Tibial artery (tissue), 4 donors: ENCODE results near the gene RELA.
"Not testable (repeated sequence)": the region's sequence is repeated elsewhere in the genome, so short reads cannot be mapped to it uniquely, and the experiment has no call there.

ENCODE experiments used
- DNase-seq, 2 donors: peaks; one replicate each; pipeline ENCODE4 v3.0.0-alpha.2; 2019
- H3K27ac ChIP-seq, 2 donors: fragments of 200-600 bp; sonication (generic) in 1 of 2; 1 replicate in 1 of 2; 2 replicates in 1 of 2; pipeline ENCODE4 v1.5.1; 2018 to 2019; ENCODE audit warnings: mild to moderate bottlenecking in 1 of 2
- H3K27me3 ChIP-seq, 2 donors: fragments of 200-600 bp; sonication (generic) in 1 of 2; one replicate each; pipeline versions ENCODE4 v1.5.1 to v1.6.0; 2016 to 2019
- H3K36me3 ChIP-seq, 3 donors: fragments of 200-600 bp; sonication (generic) in 2 of 3; one replicate each; pipeline ENCODE4 v1.5.1; 2016 to 2019; ENCODE audit warnings: mild to moderate bottlenecking in 2 of 3
- H3K4me1 ChIP-seq, 4 donors: fragments of 200-600 bp; sonication (generic) in 2 of 4; 1 replicate in 3 of 4; 2 replicates in 1 of 4; pipeline ENCODE4 v1.5.1; 2016 to 2019
- H3K4me3 ChIP-seq, 2 donors: fragments of 200-600 bp; sonication (generic) in 1 of 2; 1 replicate in 1 of 2; 2 replicates in 1 of 2; pipeline ENCODE4 v1.5.1; 2018 to 2019; ENCODE audit warnings: mild to moderate bottlenecking in 2 of 2
- H3K9me3 ChIP-seq, 3 donors: fragments of 200-600 bp; sonication (generic) in 1 of 3; one replicate each; pipeline ENCODE4 v1.5.1; 2016 to 2019
- intact Hi-C: fragments of 100-400 bp; cut with DNase I; formaldehyde crosslinking; loops from one replicate; pipeline ENCODE4 v1.15.0; 2023; ENCODE audit warnings: low total_unique reads
- TF ChIP-seq, protein P1 (sequence below), 2 experiments: fragments of 200-600 bp in 1 of 2; fragments of 450-650 bp in 1 of 2; IDR thresholded peaks; one replicate each; pipeline ENCODE4 v1.5.1; 2017 to 2019; ENCODE audit warnings: antibody characterized with exemption in 2 of 2, mild to moderate bottlenecking in 1 of 2, moderate library complexity in 1 of 2

RELA gene

DNA sequence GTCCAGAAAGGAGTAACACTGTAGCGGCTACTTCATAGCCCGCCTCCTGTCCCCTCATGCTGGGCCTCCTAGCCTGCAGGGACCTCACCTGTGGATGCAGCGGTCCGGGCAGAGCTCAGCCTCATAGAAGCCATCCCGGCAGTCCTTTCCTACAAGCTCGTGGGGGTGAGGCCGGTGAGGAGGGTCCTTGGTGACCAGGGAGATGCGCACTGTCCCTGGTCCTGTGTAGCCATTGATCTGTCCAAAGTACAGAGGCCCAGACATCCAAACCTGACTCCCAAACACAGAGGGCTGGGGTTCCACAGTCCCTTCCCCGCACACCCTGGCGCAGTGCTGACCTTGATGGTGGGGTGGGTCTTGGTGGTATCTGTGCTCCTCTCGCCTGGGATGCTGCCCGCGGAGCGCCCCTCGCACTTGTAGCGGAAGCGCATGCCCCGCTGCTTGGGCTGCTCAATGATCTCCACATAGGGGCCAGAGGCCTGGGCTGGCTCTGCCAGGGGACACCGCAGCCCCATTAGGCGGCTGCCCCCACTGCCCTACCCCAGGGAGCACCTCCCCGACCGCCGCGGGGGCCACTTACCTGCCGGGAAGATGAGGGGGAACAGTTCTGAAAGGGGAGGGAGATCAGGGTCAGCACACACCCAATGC is 993 bp downstream of the RELA start:
- Histone ChIP-seq H3K4me1 (peaks cover 0 to 44% (median 35%) of the 10 kb centered on the region in 4 donors), H3K27ac (peak overlapping the region; percentile 95 to 97), H3K9me3 (no peaks in the 10 kb centered on the region), H3K4me3 (peak overlapping the region; percentile 67 to 74), H3K27me3 (no peaks in the 10 kb centered on the region), H3K36me3 (peaks cover 46 to 52% (median 52%) of the 10 kb centered on the region in 3 donors)
- TF ChIP-seq, protein P1, sequence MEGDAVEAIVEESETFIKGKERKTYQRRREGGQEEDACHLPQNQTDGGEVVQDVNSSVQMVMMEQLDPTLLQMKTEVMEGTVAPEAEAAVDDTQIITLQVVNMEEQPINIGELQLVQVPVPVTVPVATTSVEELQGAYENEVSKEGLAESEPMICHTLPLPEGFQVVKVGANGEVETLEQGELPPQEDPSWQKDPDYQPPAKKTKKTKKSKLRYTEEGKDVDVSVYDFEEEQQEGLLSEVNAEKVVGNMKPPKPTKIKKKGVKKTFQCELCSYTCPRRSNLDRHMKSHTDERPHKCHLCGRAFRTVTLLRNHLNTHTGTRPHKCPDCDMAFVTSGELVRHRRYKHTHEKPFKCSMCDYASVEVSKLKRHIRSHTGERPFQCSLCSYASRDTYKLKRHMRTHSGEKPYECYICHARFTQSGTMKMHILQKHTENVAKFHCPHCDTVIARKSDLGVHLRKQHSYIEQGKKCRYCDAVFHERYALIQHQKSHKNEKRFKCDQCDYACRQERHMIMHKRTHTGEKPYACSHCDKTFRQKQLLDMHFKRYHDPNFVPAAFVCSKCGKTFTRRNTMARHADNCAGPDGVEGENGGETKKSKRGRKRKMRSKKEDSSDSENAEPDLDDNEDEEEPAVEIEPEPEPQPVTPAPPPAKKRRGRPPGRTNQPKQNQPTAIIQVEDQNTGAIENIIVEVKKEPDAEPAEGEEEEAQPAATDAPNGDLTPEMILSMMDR (IDR thresholded peaks at IDR 0.05): no peak
- intact Hi-C loops: loop anchor here (5.0 kb wide), 1 partner anchor 44 kb away; the partner anchor contains the start of gene PCNX3
- no peak for DNase-seq

DNA sequence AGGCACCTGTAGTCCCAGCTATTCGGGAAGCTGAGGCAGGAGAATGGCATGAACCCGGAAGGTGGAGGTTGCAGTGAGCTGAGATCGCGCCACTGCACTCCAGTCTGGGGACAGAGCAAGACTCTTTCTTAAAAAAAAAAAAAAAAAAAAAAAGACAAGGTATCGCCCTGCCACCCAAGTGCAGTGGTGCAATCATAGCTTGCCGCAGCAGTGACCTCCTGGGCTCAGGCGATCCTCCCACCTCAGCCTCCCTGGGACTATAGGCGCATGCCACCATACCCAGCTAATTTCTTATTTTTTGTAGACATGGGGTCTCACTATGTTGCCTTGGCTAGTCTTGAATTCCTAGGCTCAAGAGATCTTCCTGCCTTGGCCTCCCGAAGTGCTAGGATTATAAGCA is 1.8 kb downstream of the RELA start:
- H3K27me3 ChIP-seq, DNase-seq, H3K9me3 ChIP-seq: not testable (repeated sequence)
- intact Hi-C loops: loop anchor here (5.0 kb wide), 1 partner anchor 44 kb away; the partner anchor contains the start of gene PCNX3
- Histone ChIP-seq H3K4me3 (peak overlapping the region in 1 of 2 donors; percentile 67), H3K27ac (peak overlapping the region; percentile 95 to 97), H3K36me3 (peaks cover 54 to 61% (median 60%) of the 10 kb centered on the region in 3 donors), H3K4me1 (peaks cover 0 to 44% (median 35%) of the 10 kb centered on the region in 4 donors)

DNA sequence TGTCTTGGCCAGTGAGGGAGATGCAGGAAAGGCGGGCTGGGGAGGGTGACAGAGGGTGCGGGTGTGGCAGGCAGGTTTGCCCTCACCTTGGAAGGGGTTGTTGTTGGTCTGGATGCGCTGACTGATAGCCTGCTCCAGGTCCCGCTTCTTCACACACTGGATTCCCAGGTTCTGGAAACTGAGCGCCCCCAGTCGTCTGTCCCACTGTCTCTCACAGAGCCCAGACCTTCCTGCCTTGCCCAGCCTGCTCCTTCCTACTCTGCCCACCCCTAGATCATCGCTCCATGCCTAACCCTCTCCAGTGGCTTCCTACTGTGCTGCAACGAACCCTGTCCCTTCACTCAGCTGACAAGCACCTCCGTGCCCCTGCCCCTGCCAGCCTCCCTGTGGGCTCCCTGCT is 2.7 kb downstream of the RELA start:
- H3K27me3 ChIP-seq: no peaks in the 10 kb centered on the region
- peaks cover 63 to 69% (median 68%) of the 10 kb centered on the region in 3 donors for H3K36me3 ChIP-seq
- no peaks in the 10 kb centered on the region for H3K9me3 ChIP-seq
- H3K4me1 ChIP-seq: peaks cover 0 to 44% (median 35%) of the 10 kb centered on the region in 4 donors
- no peak for DNase-seq
- TF ChIP-seq, protein P1 (IDR thresholded peaks at IDR 0.05): no peak
- no peak overlapping the region for H3K4me3 ChIP-seq
- H3K27ac ChIP-seq: peak overlapping the region; percentile 16 to 31
- intact Hi-C loops: loop anchor here (5.0 kb wide), 1 partner anchor 43 kb away; the partner anchor contains the start of gene PCNX3

DNA sequence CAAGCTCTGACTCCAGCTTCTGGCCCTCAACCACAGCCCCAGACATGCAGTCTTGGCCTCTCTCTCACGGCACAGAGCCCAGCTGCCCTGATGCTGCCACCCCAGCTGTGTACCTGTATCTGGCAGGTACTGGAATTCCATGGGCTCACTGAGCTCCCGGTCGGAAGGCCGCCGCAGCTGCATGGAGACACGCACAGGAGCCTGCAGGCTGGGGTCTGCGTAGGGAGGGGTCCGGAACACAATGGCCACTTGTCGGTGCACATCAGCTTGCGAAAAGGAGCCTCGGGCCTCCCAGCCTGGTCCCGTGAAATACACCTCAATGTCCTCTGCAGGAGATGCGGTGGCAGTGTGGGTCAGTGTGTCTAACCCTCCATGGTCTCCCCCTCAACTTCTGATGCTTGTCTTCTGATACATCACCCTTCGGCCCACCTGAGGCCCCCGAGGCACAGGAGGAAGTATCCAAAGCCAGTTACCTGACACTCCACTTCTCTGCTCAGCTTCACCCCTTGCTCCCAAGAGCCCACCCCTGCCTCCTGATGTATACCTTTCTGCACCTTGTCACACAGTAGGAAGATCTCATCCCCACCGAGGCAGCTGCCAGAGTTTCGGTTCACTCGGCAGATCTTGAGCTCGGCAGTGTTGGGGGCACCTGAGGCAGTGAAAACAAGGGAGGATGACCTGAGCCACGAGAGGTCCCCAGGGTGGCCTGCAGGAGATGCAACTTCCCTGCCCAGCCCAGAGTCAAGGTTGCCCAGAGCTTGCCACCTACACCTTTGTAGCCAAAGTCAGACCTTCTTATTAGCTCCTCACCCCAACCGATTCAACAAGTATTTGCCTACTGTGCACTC is 4.3 kb downstream of the RELA start:
- intact Hi-C loops: no loop called here
- Histone ChIP-seq H3K4me3 (no peak overlapping the region), H3K4me1 (peaks cover 0 to 47% (median 39%) of the 10 kb centered on the region in 4 donors), H3K9me3 (no peaks in the 10 kb centered on the region), H3K27ac (no peak overlapping the region), H3K36me3 (peaks cover 74 to 82% (median 78%) of the 10 kb centered on the region in 3 donors), H3K27me3 (no peaks in the 10 kb centered on the region)
- TF ChIP-seq, protein P1 (IDR thresholded peaks at IDR 0.05): no peak
- no peak for DNase-seq

DNA sequence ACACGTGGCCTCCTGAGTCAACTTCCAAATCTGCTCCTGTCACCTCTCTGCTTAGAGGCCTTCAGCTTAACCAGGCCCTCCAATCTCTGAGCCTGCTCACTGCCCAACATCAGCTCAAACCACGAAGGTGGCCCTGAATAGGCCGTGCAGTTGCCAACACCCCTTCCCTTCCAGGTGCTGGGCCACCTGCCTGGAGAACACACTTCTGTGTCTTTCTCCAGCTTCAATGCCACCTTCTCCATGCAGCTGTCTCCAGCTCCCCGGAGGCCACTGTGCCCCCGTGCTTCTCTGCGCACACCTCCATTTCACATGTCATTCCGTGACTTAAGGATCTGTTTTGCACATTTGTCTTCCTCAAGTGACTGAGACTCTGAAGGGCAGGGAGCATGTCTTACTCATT is 5.3 kb downstream of the RELA start:
- intact Hi-C loops: no loop called here
- H3K9me3 ChIP-seq: no peaks in the 10 kb centered on the region
- peaks cover 74 to 82% (median 78%) of the 10 kb centered on the region in 3 donors for H3K36me3 ChIP-seq
- H3K4me3 ChIP-seq: no peak overlapping the region
- no peak overlapping the region for H3K27ac ChIP-seq
- DNase-seq: no peak
- peaks cover 6 to 52% (median 46%) of the 10 kb centered on the region in 4 donors for H3K4me1 ChIP-seq
- no peaks in the 10 kb centered on the region for H3K27me3 ChIP-seq
- TF ChIP-seq, protein P1 (IDR thresholded peaks at IDR 0.05): no peak
